NT2/D1 (cell line): ENCODE data around the gene PPFIBP1.

Experiments
- DNase-seq: peaks from one replicate; pipeline ENCODE4 v3.0.0-alpha.2; 2011; ENCODE audit warnings: low read depth, low spot score
- H3K27me3 ChIP-seq: 2 replicates; pipeline ENCODE4 v1.6.0; 2011; ENCODE audit warnings: mild to moderate bottlenecking; ENCODE audit not compliant: insufficient read length, insufficient read depth
- H3K36me3 ChIP-seq: 2 replicates; pipeline ENCODE4 v1.6.1; 2011; ENCODE audit warnings: mild to moderate bottlenecking, low read length, mixed read lengths; ENCODE audit not compliant: insufficient read depth, insufficient read length
- H3K4me1 ChIP-seq: 2 replicates; pipeline ENCODE4 v1.5.1; 2011; ENCODE audit not compliant: insufficient read depth, insufficient read length
- H3K4me3 ChIP-seq: 2 replicates; pipeline ENCODE4 v1.5.1; 2011; ENCODE audit warnings: low read depth; ENCODE audit not compliant: insufficient read length
- H3K9ac ChIP-seq: 2 replicates; pipeline ENCODE4 v1.6.0; 2011; ENCODE audit warnings: low read depth; ENCODE audit not compliant: insufficient read length
- H3K9me3 ChIP-seq: 2 replicates; pipeline ENCODE4 v1.5.1; 2011; ENCODE audit warnings: mild to moderate bottlenecking, low read length; ENCODE audit not compliant: insufficient read depth
- SUZ12 ChIP-seq: IDR thresholded peaks from 2 replicates; pipeline ENCODE4 v1.6.1; 2011; ENCODE audit not compliant: insufficient read length, insufficient read depth; ENCODE audit errors: extremely low read depth
- YY1 ChIP-seq: IDR thresholded peaks from 2 replicates; pipeline ENCODE4 v1.6.1; 2011; ENCODE audit not compliant: insufficient read length, insufficient read depth
- ZNF274 ChIP-seq: IDR thresholded peaks from 2 replicates; pipeline ENCODE4 v1.6.1; 2011; ENCODE audit warnings: mild to moderate bottlenecking, low read depth, low read length

Gene PPFIBP1

GRCh38 chr12:27696293-27696652 lies 172.3 kb downstream of the PPFIBP1 start, which contains the start of gene REP15:
Gene REP15, plus strand, starts transcription at chr12:27696447. Its CDS starts 116 bp downstream, at chr12:27696563.
- no peak within 1 kb of the TSS for H3K9ac ChIP-seq
- H3K27me3 ChIP-seq: no peaks in the 10 kb centered on the region
- TF ChIP-seq YY1: no peak
- no peak for TF ChIP-seq ZNF274
- TF ChIP-seq SUZ12: no peak
- H3K9me3 ChIP-seq: no peaks in the 10 kb centered on the region
- DNase-seq: no peak
- peaks cover 48% of the 10 kb centered on the region for H3K36me3 ChIP-seq
- H3K4me1 ChIP-seq: no peaks in the 10 kb centered on the region
- H3K4me3 ChIP-seq: no peak within 1 kb of the TSS

- no peaks in the 10 kb centered on the region for H3K9me3 ChIP-seq
- no peak overlapping the region for H3K9ac ChIP-seq
- peaks cover 41% of the 10 kb centered on the region for H3K36me3 ChIP-seq
- DNase-seq: no peak
- no peaks in the 10 kb centered on the region for H3K27me3 ChIP-seq
- no peak for TF ChIP-seq SUZ12
- TF ChIP-seq YY1: no peak
- no peak for TF ChIP-seq ZNF274
- no peak overlapping the region for H3K4me3 ChIP-seq
- H3K4me1 ChIP-seq: no peaks in the 10 kb centered on the region
Observed at GRCh38 chr12:27696864-27697564, 173.0 kb downstream of the PPFIBP1 start.

GRCh38 chr12:27703720-27704452 lies 179.9 kb downstream of the PPFIBP1 start:
- H3K27me3 ChIP-seq: peaks cover 2% of the 10 kb centered on the region
- H3K9ac ChIP-seq: no peak overlapping the region
- no peaks in the 10 kb centered on the region for H3K36me3 ChIP-seq
- H3K4me3 ChIP-seq: no peak overlapping the region
- H3K4me1 ChIP-seq: no peaks in the 10 kb centered on the region
- TF ChIP-seq ZNF274: no peak
- TF ChIP-seq SUZ12: no peak
- TF ChIP-seq YY1: no peak
- H3K9me3 ChIP-seq: no peaks in the 10 kb centered on the region
- DNase-seq: peak; percentile 99

- no peak for TF ChIP-seq ZNF274
- no peak for TF ChIP-seq SUZ12
- TF ChIP-seq YY1: no peak
- no peaks in the 10 kb centered on the region for H3K4me1 ChIP-seq
- no peak overlapping the region for H3K9ac ChIP-seq
- no peaks in the 10 kb centered on the region for H3K9me3 ChIP-seq
- H3K4me3 ChIP-seq: no peak overlapping the region
- H3K36me3 ChIP-seq: no peaks in the 10 kb centered on the region
- peak; percentile 38 for DNase-seq
- peaks cover 2% of the 10 kb centered on the region for H3K27me3 ChIP-seq
Observed at GRCh38 chr12:27705263-27705662, 181.3 kb downstream of the PPFIBP1 start.

GRCh38 chr12:27707216-27707615 lies 183.2 kb downstream of the PPFIBP1 start:
- H3K9ac ChIP-seq: no peak overlapping the region
- no peaks in the 10 kb centered on the region for H3K36me3 ChIP-seq
- no peaks in the 10 kb centered on the region for H3K4me1 ChIP-seq
- H3K4me3 ChIP-seq: no peak overlapping the region
- TF ChIP-seq ZNF274 (no peak), SUZ12 (no peak)
- H3K27me3 ChIP-seq: peaks cover 2% of the 10 kb centered on the region
- no peaks in the 10 kb centered on the region for H3K9me3 ChIP-seq
- no peak for DNase-seq

- Histone ChIP-seq H3K4me3 (no peak overlapping the region), H3K27me3 (peaks cover 2% of the 10 kb centered on the region), H3K4me1 (no peaks in the 10 kb centered on the region), H3K9me3 (no peaks in the 10 kb centered on the region), H3K36me3 (peaks cover 21% of the 10 kb centered on the region), H3K9ac (no peak overlapping the region)
- no peak for DNase-seq
- no peak for TF ChIP-seq ZNF274
- no peak for TF ChIP-seq SUZ12
- no peak for TF ChIP-seq YY1
Observed at GRCh38 chr12:27709212-27709931, 185.4 kb downstream of the PPFIBP1 start.
